AG09319 (cell line): Measurements from ENCODE around the gene MT1H.

Source experiments
- DNase-seq: peaks from one replicate; pipeline ENCODE4 v3.0.0-alpha.2; 2010; ENCODE audit warnings: low read depth; ENCODE audit errors: extremely low read depth
- CTCF ChIP-seq: IDR thresholded peaks from 2 replicates; pipeline ENCODE4 v1.5.1; 2011; ENCODE audit warnings: low read depth, mild to moderate bottlenecking, inconsistent platforms, low read length, moderate library complexity

Gene MT1H

DNA sequence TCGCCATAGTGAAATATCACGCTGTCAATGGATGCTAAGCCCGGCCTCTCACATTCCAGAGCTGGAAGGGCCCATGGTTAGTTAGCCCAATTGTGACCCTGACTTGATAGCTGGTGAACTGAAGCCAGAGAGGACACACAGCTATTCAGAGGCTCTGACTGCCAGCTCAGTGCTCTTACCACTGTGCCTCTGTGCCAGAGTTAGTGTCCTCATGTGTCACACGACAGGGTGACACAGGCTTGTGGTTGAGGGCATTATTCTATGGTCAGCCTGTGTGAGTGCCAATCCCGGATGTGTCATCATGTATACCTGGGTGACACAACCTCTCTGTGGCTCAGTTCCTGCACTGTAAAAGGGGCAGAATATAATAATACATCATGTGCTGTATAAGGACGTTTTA lies 10.2 kb downstream of the MT1H start:
- DNase-seq = no peak
- no peak for TF ChIP-seq CTCF

GRCh38 chr16:56681939-56682702 lies 12.5 kb downstream of the MT1H start, which contains the start of gene MT1X:
MT1X (plus strand) TSS chr16:56682470; CDS start chr16:56682541, 71 bp downstream.
- DNase-seq = peak; percentile 63
- no peak for TF ChIP-seq CTCF

- no peak for DNase-seq
- no peak for TF ChIP-seq CTCF
Observed at GRCh38 chr16:56682703-56683397, 13.2 kb downstream of the MT1H start.

- no peak for DNase-seq
- no peak for TF ChIP-seq CTCF
Observed at GRCh38 chr16:56683424-56684172, 14.0 kb downstream of the MT1H start.

GRCh38 chr16:56684256-56684925 lies 14.8 kb downstream of the MT1H start:
- TF ChIP-seq CTCF = no peak
- no peak for DNase-seq

DNA sequence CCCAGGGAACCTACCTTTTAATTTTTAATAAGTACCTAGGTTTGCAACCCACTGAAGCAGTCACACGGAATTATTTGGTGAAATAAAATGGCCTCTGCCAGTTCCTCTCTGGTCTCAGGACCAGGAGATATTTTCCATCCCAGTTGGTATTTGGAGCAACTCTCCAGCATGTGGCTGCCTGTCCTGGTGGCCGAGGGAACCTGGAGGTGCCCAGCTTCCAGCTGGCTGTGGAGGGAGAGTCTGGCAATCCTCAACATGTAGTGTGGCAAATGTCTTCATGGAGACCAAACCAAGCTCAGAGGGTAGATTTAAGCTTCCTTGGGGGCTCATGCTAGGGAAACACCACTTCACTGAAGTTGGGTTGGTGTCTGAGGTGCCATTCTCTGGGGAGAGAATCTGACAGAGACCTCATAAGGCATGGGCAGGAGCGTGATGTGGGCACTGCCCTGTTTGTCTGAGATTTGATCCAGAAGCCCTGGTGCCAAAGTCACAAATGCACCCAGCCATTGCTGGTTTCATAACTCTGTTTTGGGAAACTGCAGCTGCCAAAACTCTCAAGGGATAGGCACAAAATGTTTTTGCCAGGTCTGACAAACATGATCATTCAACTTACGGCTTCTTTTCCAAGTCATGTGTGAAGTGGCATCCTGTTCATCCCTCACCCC lies 15.4 kb downstream of the MT1H start:
- DNase-seq = no peak

More for the DNA sequence above, 15.4 kb downstream of the MT1H start:
- no peak for TF ChIP-seq CTCF
